Measurements from ENCODE around the gene CNTNAP1.
"Not testable (repeated sequence)": the region's sequence is repeated elsewhere in the genome, so short reads cannot be mapped to it uniquely, and the experiment has no call there.

The CNTNAP1 gene

DNA sequence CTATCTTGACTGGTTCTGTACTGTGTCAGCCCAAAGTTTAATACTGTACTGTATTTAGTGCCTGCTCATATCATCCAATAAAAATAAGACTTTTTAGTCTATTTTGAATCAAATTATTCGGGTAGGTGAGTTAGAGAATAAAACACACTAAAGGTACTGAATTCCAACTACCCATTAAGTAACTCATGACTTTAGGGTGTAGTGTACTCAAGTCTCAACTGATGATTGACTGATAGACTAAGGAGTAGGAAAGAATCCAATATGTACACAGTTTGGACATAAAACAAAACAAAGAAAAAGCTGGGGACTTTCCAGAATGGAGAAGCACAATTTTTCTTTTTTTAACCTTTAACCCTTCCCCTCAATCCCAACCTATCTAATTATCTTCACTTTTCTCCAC lies 58.4 kb downstream of the CNTNAP1 start:
- DNase-seq (ENCODE audit: low read depth) = no peak

GRCh38 chr17:42742916-42743315 lies 60.6 kb downstream of the CNTNAP1 start:
- not testable (repeated sequence) for DNase-seq (ENCODE audit: low read depth)

GRCh38 chr17:42743595-42744282 lies 61.4 kb downstream of the CNTNAP1 start:
- no peak for DNase-seq (ENCODE audit: low read depth)

DNA sequence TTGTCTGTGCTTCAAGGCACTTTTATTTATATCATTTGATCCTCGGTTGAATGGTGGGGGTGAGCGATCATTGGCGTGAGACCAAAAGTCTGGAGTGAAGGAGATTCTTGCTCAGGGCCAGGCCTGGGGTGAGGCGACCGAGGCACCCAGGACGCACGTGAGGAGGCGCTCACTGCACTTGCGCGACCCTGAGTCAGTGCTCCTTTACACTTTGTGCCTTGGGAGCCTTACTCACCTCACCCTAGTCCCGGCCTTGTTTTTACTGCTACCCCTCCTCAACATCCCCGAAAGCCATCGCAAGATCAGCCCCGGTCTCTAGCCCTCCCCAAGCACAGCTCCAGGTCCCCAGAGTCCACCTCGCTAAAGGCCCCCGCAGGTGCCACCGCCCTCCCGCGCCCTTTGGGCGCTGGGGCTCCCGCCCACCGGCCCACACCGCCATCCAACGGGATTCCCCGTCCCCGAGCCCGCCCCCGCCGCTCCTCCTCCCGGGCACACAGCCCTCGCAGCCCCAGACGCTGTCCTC lies 62.0 kb downstream of the CNTNAP1 start:
- DNase-seq (ENCODE audit: low read depth) = peak; percentile 41

DNA sequence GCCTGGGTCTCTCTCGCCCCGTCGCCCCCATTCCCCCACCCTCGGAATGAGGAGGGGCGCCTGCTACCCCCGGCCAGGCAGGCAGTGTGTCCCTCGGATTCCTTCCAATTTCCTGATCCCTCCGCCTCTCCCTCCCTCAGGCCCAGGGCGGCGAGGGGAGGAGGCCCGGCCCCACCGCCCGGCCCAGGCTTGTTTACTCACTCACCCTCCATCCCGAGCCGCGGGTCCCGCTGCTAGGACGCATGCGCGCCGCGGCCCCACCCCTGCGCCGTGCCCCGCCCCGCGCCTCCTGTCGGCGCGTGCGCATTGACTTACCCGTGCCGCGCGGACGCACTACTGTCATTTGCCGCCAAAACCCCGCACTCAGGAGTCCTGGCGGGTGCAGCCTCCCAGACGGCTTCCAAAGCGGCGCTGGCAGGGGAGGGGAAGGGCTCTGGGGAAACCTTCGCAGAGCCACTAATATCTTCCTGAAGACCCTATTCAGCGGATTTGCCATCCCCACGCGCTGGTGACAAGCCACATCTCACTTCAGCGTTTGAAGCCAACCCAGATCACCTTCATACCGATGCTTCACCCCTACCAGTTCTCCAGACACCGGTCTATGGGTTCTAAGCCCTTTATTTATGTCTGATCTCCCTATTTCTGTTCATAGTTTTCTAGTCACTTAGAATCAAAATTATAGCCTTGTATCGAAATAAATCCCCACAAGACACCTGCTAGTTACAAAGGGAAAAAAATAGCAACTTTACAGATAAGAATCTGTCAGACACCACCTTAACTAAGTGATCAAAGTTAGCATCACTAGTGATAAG lies 62.7 kb downstream of the CNTNAP1 start, which contains the start of gene EZH1:
TSS of gene EZH1 (minus strand) at position 235 of the 812 bp plus-strand sequence. CDS start 16,099 bp downstream, outside the sequence.
- DNase-seq (ENCODE audit: low read depth) = peak; percentile 79

DNA sequence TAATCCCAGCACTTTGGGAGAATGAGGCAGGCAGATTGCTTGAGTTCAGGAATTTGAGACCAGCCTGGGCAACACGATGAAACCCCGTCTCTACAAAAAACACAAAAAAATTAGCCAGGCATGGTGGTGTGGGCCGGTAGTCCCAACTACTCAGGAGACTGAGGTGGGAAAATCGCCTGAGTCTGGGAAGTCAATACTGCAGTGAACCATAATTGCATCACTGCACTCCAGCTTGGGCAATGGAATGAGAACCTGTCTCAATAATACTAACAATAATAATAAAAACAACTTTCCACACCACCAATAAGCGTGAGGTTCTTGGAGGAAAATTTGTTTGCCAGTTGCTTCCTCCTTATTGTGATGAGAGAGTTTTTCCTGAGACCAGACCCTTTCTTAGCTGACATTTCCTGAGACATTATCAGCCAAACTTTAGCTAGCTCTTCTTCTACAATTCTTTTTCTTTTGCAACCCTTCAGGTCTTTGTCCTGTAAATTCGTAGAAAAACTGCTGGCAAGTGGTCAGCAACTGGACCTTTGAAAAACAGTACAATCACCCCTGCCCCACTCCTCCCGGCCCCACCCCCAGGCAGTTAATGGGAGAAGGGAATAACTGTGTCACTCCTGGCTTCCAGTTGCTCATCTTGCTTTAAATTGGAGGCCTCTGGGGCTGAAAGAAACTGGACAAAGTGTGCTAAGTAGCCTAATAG lies 66.0 kb downstream of the CNTNAP1 start:
- no peak for DNase-seq (ENCODE audit: low read depth)

DNA sequence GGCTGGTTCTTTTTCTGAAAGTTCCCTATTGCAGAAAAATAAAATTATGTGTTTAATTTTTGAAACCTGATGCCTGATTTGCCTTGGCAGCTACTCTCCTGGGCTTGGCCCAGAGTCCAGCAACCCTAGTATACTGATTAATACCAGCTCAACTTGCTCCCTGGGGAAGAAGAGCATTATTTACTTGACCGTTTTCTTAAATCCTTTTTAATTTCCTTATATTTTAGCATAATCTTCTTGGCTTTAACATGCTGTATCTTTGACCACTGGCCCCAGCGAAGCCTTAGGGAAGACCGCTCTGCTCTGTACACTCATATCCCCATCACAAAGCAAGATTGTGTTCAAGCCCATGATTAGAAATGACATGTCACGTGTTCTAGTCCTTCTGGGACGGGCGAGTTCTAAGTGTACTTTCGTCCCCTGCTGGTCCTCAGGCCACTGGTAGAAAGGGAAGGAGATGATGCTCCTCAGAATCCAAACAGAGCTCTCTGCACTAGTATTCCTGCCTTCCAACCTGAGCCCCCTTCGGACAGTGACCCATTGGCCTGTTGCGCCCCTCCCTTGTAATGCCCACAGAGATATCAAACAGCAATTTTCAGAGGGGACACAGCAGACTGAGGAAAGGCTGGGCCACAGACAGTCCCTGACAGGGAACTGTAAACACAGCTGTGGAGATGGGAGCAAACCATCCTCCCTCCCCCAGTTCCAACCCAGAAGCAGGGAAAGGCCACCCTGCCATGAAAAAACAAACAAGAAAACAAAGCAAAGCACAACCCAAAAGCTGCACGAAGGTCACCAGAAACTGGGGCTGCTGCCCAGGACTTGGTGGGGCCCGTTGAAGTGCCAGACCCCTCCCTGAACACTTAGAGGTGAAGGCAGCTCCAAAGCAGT lies 66.8 kb downstream of the CNTNAP1 start:
- DNase-seq (ENCODE audit: low read depth) = no peak
